Adrenal gland (tissue), 5 donors: ENCODE measurements around the gene ALOX5.

Experiments
- POLR2A ChIP-seq, 2 donors: fragments of 450-650 bp; IDR thresholded peaks; one replicate each; pipeline ENCODE4 v1.6.1; 2017; ENCODE audit warnings: antibody characterized with exemption in 2 of 2, mild to moderate bottlenecking in 2 of 2, moderate library complexity in 1 of 2
- TF ChIP-seq, protein P1 (sequence below), 6 experiments: fragments of 450-650 bp in 4 of 6; fragments of 200-600 bp in 2 of 6; sonication (generic) in 1 of 6; IDR thresholded peaks; 1 replicate in 5 of 6; 2 replicates in 1 of 6; pipeline versions ENCODE4 v1.5.1 to v1.8.0; 2016 to 2021; ENCODE audit warnings: antibody characterized with exemption in 6 of 6, mild to moderate bottlenecking in 2 of 6, moderate library complexity in 1 of 6
- donor health status: DM: no; HTN: no; CAD: no.

GRCh38 chr10:45441239-45442190 is 67.5 kb downstream of the ALOX5 start:
- TF ChIP-seq, protein P1, sequence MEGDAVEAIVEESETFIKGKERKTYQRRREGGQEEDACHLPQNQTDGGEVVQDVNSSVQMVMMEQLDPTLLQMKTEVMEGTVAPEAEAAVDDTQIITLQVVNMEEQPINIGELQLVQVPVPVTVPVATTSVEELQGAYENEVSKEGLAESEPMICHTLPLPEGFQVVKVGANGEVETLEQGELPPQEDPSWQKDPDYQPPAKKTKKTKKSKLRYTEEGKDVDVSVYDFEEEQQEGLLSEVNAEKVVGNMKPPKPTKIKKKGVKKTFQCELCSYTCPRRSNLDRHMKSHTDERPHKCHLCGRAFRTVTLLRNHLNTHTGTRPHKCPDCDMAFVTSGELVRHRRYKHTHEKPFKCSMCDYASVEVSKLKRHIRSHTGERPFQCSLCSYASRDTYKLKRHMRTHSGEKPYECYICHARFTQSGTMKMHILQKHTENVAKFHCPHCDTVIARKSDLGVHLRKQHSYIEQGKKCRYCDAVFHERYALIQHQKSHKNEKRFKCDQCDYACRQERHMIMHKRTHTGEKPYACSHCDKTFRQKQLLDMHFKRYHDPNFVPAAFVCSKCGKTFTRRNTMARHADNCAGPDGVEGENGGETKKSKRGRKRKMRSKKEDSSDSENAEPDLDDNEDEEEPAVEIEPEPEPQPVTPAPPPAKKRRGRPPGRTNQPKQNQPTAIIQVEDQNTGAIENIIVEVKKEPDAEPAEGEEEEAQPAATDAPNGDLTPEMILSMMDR (IDR thresholded peaks at IDR 0.05) = no peak
- no peak for TF ChIP-seq POLR2A (IDR thresholded peaks at IDR 0.05)
